ENCODE results near the gene MORC4.
A peak's percentile ranks its signal among the peaks of the same experiment; 100 is the strongest.

Gene MORC4

GRCh38 chrX:106952988-106953387, 47.0 kb downstream of the MORC4 start:
- DNase-seq = no peak

- DNase-seq = no peak
These were observed 47.5 kb downstream of the MORC4 start for GRCh38 chrX:106952538-106952937.

- DNase-seq = no peak
These were observed 47.9 kb downstream of the MORC4 start for GRCh38 chrX:106952089-106952488.

- DNase-seq = no peak
These were observed 48.8 kb downstream of the MORC4 start for GRCh38 chrX:106951230-106951629.

- no peak for DNase-seq
These were observed 49.6 kb downstream of the MORC4 start for GRCh38 chrX:106950381-106950780.

- no peak for DNase-seq
These were observed 50.6 kb downstream of the MORC4 start for GRCh38 chrX:106949366-106949765.

- no peak for DNase-seq
These were observed 51.4 kb downstream of the MORC4 start for GRCh38 chrX:106948641-106949040.

- no peak for DNase-seq
These were observed 53.5 kb downstream of the MORC4 start for GRCh38 chrX:106946464-106946863.

GRCh38 chrX:106940068-106940467, 59.9 kb downstream of the MORC4 start:
- DNase-seq = no peak

GRCh38 chrX:106939566-106939965, 60.4 kb downstream of the MORC4 start:
- DNase-seq = peak in 1 of 58 donors; percentile 1

GRCh38 chrX:106936246-106936645, 63.8 kb downstream of the MORC4 start:
- DNase-seq = no peak

GRCh38 chrX:106935175-106935574, 64.8 kb downstream of the MORC4 start:
- DNase-seq = no peak

- no peak for DNase-seq
These were observed 66.5 kb downstream of the MORC4 start for GRCh38 chrX:106933538-106933961.

- DNase-seq = no peak
These were observed 67.0 kb downstream of the MORC4 start for GRCh38 chrX:106932960-106933537.

GRCh38 chrX:106932492-106932923, 67.5 kb downstream of the MORC4 start:
- DNase-seq = no peak

GRCh38 chrX:106931831-106932491, 68.1 kb downstream of the MORC4 start:
- DNase-seq = no peak

GRCh38 chrX:106928227-106928626, 71.8 kb downstream of the MORC4 start:
- DNase-seq = no peak

- DNase-seq = no peak
These were observed 72.3 kb downstream of the MORC4 start for GRCh38 chrX:106927700-106928099.

- DNase-seq = no peak
These were observed 73.0 kb downstream of the MORC4 start for GRCh38 chrX:106927023-106927422.

GRCh38 chrX:106921637-106922036, 78.4 kb downstream of the MORC4 start:
- DNase-seq = no peak

GRCh38 chrX:106919932-106920452, 80.0 kb downstream of the MORC4 start, which contains the start of gene CLDN2:
Gene CLDN2, plus strand, starts transcription at chrX:106920402. Its CDS starts 7,827 bp downstream, at chrX:106928229.
- DNase-seq = peak in 1 of 58 donors; percentile 1

- no peak for DNase-seq
These were observed 82.0 kb downstream of the MORC4 start for GRCh38 chrX:106917830-106918500.
